ENCODE results near the gene HDAC10. TPM values are rescaled to one million over a fixed set of nuclear protein-coding genes. Genes with fewer than 3 reads are reported as not detected.

Gene HDAC10
- total RNA-seq, 2 donors from 2014 or later: 40.5 to 59.1 TPM

- Histone ChIP-seq H3K27me3 (peaks cover 24% of the 10 kb centered on the region), H3K4me1 (no peaks in the 10 kb centered on the region), H3K4me3 (no peak overlapping the region), H3K36me3 (no peaks in the 10 kb centered on the region), H3K27ac (no peak overlapping the region), H3K9me3 (no peaks in the 10 kb centered on the region), H3K9ac (ENCODE audit: low read depth in 2 of 2, low read length in 2 of 2) (no peak overlapping the region)
- intact Hi-C loops (cut with DNase I): loop anchor here (10.0 kb wide), 1 partner anchor 246 kb away; the partner anchor contains the start of genes LMF2 and NCAPH2
- no peak for DNase-seq
- TF ChIP-seq CTCF (IDR thresholded peaks at IDR 0.05): no peak
These were observed 7.6 kb upstream of the HDAC10 start for GRCh38 chr22:50258361-50259292.

DNA sequence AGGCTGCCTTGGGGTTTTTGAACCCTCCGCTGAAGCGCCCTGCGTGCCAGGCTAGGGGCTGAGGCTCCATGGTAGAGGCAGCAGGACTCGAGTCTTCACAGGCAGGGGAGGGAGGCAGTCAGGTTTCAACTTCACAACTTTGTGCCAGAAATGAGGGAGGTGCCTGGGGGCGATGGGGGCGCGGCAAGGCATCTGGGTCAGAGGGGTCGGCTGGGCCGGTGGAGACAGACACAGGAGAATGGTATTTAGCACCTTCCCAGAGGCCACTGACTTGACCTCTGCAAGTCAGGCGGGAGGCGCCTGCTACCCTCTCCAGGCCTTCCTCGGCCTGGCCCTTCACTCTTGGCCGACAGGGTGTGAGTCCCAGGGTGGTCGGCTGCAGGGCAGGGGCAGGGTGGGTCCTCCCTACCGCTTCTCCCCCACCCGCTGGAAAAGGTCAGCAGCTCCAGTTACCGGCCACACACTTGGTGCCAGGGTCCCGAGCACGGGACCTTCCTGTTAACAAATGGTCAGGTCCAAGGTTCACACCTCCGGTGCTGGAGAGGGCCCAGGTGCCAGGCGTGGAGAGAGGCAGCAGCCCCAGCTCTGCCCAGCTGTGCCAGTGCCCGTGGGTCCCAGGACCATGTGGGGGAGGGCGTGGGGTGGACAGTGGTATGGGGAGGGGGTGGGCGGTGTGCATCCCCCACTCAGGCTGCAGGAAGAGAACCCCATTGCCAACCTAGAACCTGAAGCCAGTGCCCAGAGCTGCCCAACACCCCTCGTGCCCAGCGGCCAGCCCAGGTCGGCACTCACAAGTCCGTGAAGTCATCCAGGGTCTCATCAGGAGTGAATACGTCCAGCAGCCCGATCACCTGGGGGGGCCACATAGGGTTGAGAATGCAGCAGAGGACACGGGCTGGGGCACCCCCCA, 6.6 kb upstream of the HDAC10 start:
- H3K36me3 ChIP-seq: no peaks in the 10 kb centered on the region
- peaks cover 16% of the 10 kb centered on the region for H3K27me3 ChIP-seq
- H3K27ac ChIP-seq: no peak overlapping the region
- no peaks in the 10 kb centered on the region for H3K9me3 ChIP-seq
- no peak for DNase-seq
- H3K9ac ChIP-seq (ENCODE audit: low read depth in 2 of 2, low read length in 2 of 2): no peak overlapping the region
- no peak overlapping the region for H3K4me3 ChIP-seq
- no peak for TF ChIP-seq CTCF (IDR thresholded peaks at IDR 0.05)
- intact Hi-C loops (cut with DNase I): loop anchor here (10.0 kb wide), 1 partner anchor 247 kb away; the partner anchor contains the start of genes LMF2 and NCAPH2
- no peaks in the 10 kb centered on the region for H3K4me1 ChIP-seq

DNA sequence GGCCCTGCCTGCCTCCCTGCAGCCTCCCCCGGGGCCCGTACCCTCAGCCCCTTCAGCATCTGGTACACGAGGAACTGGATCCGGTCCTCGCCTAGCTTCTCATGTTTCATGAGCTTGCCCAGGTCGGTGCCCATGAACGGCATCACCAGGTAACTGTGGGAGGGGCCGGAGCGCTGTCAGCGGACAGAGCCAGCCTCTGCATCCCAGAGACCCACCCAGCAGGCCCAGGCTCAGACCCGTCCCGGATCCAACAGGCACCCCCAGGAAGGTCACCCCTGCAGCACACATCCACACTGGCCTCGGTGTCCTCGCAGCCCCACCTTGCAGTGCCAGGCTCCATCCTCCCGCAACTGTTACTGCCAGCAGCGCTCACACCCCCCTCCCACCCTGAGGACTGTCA, 6.0 kb upstream of the HDAC10 start:
- intact Hi-C loops (cut with DNase I): loop anchor here (10.0 kb wide), 1 partner anchor 248 kb away; the partner anchor contains the start of genes LMF2 and NCAPH2
- H3K9me3 ChIP-seq: no peaks in the 10 kb centered on the region
- no peak overlapping the region for H3K9ac ChIP-seq (ENCODE audit: low read depth in 2 of 2, low read length in 2 of 2)
- peaks cover 12% of the 10 kb centered on the region for H3K27me3 ChIP-seq
- H3K4me1 ChIP-seq: no peaks in the 10 kb centered on the region
- TF ChIP-seq CTCF (IDR thresholded peaks at IDR 0.05): no peak
- DNase-seq: no peak
- no peak overlapping the region for H3K27ac ChIP-seq
- no peaks in the 10 kb centered on the region for H3K36me3 ChIP-seq
- H3K4me3 ChIP-seq: no peak overlapping the region

DNA sequence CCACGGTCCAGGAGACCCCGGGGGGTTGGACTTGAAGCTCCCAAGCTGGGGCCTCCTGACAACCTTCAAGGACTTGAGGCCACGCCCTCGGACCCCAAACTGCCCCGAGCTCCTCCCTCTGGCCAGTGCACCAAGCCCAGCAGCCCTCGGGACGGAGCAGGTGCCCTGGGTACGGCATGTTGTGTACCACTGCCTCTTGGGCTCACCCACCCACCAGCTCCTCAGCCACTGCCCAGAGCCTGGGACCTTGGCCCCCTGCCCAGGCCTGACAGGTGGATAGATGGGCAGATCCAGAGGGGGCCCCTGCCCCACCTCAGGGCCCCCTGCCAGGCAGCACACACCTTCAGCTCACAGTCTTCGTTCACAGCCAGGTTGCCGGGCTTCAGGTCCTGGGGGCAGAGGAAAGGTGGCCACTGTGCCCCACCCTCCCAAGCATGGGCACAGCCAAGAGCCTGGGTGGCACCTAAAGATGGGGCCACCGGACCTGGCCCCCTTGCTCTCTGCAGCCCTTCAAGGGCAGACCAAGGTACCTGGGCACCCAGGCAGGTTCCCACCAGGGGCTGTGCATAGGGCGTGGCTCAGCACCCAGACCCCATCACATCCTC, 5.3 kb upstream of the HDAC10 start:
- no peaks in the 10 kb centered on the region for H3K4me1 ChIP-seq
- no peak overlapping the region for H3K27ac ChIP-seq
- DNase-seq: no peak
- H3K9ac ChIP-seq (ENCODE audit: low read depth in 2 of 2, low read length in 2 of 2): no peak overlapping the region
- peaks cover 12% of the 10 kb centered on the region for H3K27me3 ChIP-seq
- no peak overlapping the region for H3K4me3 ChIP-seq
- TF ChIP-seq CTCF (IDR thresholded peaks at IDR 0.05): no peak
- H3K9me3 ChIP-seq: no peaks in the 10 kb centered on the region
- intact Hi-C loops (cut with DNase I): loop anchor here (10.0 kb wide), 1 partner anchor 248 kb away; the partner anchor contains the start of genes LMF2 and NCAPH2
- no peaks in the 10 kb centered on the region for H3K36me3 ChIP-seq

DNA sequence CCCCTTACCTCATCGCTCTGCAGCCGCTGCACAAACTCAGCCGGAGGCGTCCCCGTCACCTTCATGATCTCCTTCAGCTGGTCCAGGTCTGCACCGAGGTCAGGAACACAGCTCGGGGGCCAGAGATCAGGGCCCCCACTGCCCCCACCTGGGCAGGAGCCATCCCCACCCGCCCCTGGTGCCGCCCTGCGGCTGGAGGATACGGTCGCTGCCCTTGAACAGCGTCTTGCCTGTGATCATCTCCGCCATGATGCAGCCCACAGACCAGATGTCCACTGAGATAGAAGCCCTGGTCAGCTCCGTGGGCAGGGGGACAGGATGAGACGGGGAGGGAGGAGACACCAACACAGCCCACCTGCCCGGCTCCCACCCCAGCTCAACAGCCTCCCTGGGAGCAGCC, 4.5 kb upstream of the HDAC10 start:
- peaks cover 1% of the 10 kb centered on the region for H3K4me1 ChIP-seq
- TF ChIP-seq CTCF (IDR thresholded peaks at IDR 0.05): no peak
- intact Hi-C loops (cut with DNase I): loop anchor here (10.0 kb wide), 1 partner anchor 249 kb away; the partner anchor contains the start of genes LMF2 and NCAPH2

More for the DNA sequence above, 4.5 kb upstream of the HDAC10 start:
- Histone ChIP-seq H3K4me3 (no peak overlapping the region), H3K36me3 (no peaks in the 10 kb centered on the region), H3K9me3 (no peaks in the 10 kb centered on the region), H3K27me3 (peaks cover 8% of the 10 kb centered on the region), H3K9ac (ENCODE audit: low read depth in 2 of 2, low read length in 2 of 2) (no peak overlapping the region), H3K27ac (no peak overlapping the region)
- DNase-seq: no peak
